ENCODE measurements around the gene DYNC2LI1. TPM values are rescaled to one million over a fixed set of nuclear protein-coding genes. Genes with fewer than 3 reads are reported as not detected.
A peak's percentile ranks its signal among the peaks of the same experiment; 100 is the strongest.

DYNC2LI1 gene
- total and polyA plus RNA-seq, 2 of the 8 experiments (the other 6 are each of a cell fraction or from before 2014, with no cell fraction given), result 3.9 to 7.6 TPM

- 93% methylated on average over 10 of the region's 10 CpGs; no CpG with 5 or more reads in 1 of the 2 experiments for WGBS, 2 experiments (ENCODE audit: extremely low coverage in 1 of 2, insufficient coverage in 1 of 2, insufficient read length in 1 of 2, insufficient replicate concordance in 2 of 2, low coverage in 1 of 2, low lambda C conversion rate in 2 of 2, missing lambda C conversion rate in 1 of 2)
- no peak overlapping the region for H3K4me3 ChIP-seq (ENCODE audit: extremely low read depth in 1 of 4, insufficient read depth in 2 of 4, low read depth in 3 of 4, low read length in 4 of 4)
These were observed 79.6 kb downstream of the DYNC2LI1 start for GRCh38 chr2:43853141-43854081.

More at GRCh38 chr2:43853141-43854081, 79.6 kb downstream of the DYNC2LI1 start:
- H3K4ac ChIP-seq (replicated peaks; ENCODE audit: insufficient read length, low read depth, low read length), result no peak overlapping the region
- no peaks in the 10 kb centered on the region for H3K27me3 ChIP-seq (replicated peaks in 1 of 4; ENCODE audit: control insufficient read depth in 3 of 4, extremely low read depth in 1 of 4, insufficient read depth in 3 of 4, low read length in 3 of 4)
- no peak overlapping the region for H2BK5ac ChIP-seq (ENCODE audit: low read depth, low read length)
- H3K23me2 ChIP-seq (ENCODE audit: low read depth, low read length), result no peaks in the 10 kb centered on the region
- H3K79me2 ChIP-seq (ENCODE audit: control insufficient read depth in 1 of 2, insufficient read depth in 2 of 2, low read length in 2 of 2), result no peaks in the 10 kb centered on the region
- DNase-seq (ENCODE audit: low read depth in 1 of 2, low spot score in 2 of 2), result peak in 1 of 2 experiments; percentile 34
- FAIRE-seq, result no peak
- H3K23ac ChIP-seq (ENCODE audit: insufficient read length), result no peak overlapping the region
- ChIA-PET CTCF (ENCODE audit: partially characterized antibody) (no interaction called here), POLR2A (ENCODE audit: partially characterized antibody) (interaction anchor here (0.6 kb wide), 1 partner anchor 135 kb away, joined by 3 read pairs; no protein-coding TSS in a partner anchor)
- H4K5ac ChIP-seq (ENCODE audit: insufficient read length, low read depth, low read length), result no peak overlapping the region
- H3K79me1 ChIP-seq (ENCODE audit: low read depth, low read length), result no peaks in the 10 kb centered on the region
- H2AK5ac ChIP-seq (ENCODE audit: low read depth, low read length), result no peak overlapping the region
- H4K91ac ChIP-seq (replicated peaks; ENCODE audit: insufficient read length, low read length), result no peak overlapping the region
- H3K4me2 ChIP-seq (ENCODE audit: insufficient read depth in 1 of 2, low read depth in 2 of 2, low read length in 2 of 2), result no peak overlapping the region
- no peak overlapping the region for H4K8ac ChIP-seq (ENCODE audit: extremely low read depth, insufficient read depth, low read length)
- H2BK20ac ChIP-seq (ENCODE audit: low read length), result no peak overlapping the region
- no peak overlapping the region for H3K9ac ChIP-seq (replicated peaks in 1 of 4; ENCODE audit: extremely low read depth in 1 of 4, low read depth in 3 of 4, low read length in 3 of 4)
- no peak overlapping the region for H2BK15ac ChIP-seq (ENCODE audit: low read length)
- no peak overlapping the region for H2AFZ ChIP-seq (ENCODE audit: low read length)
- no peak overlapping the region for H2BK120ac ChIP-seq (replicated peaks; ENCODE audit: low read depth, low read length)
- no peaks in the 10 kb centered on the region for H4K20me1 ChIP-seq (replicated peaks in 1 of 2; ENCODE audit: control insufficient read depth in 1 of 2, insufficient read depth in 2 of 2, low read length in 2 of 2)
- no peak overlapping the region for H3K14ac ChIP-seq (ENCODE audit: insufficient read length)
- H2BK12ac ChIP-seq (ENCODE audit: low read depth, low read length), result no peak overlapping the region
- no peaks in the 10 kb centered on the region; a peak in 1 of 7 replicates for H3K4me1 ChIP-seq (replicated peaks in 1 of 4; ENCODE audit: control insufficient read depth in 3 of 4, insufficient read depth in 4 of 4, low read length in 3 of 4)
- H3K9me3 ChIP-seq (ENCODE audit: insufficient read depth in 2 of 2, low read depth in 1 of 2, low read length in 1 of 2), result no peaks in the 10 kb centered on the region
- no peak for TF ChIP-seq HDAC2 (IDR thresholded peaks at IDR 0.05; ENCODE audit: borderline replicate concordance in 1 of 2, low read depth in 2 of 2, low read length in 2 of 2)
- no peak for TF ChIP-seq RBBP5 (IDR thresholded peaks at IDR 0.05; ENCODE audit: borderline replicate concordance, low read depth, low read length)
- no peak for TF ChIP-seq USF2 (IDR thresholded peaks at IDR 0.05; ENCODE audit: low read length)
- no peak for TF ChIP-seq BACH1 (IDR thresholded peaks at IDR 0.05; ENCODE audit: low read length)
- no peak overlapping the region for H3K27ac ChIP-seq (ENCODE audit: low read depth, low read length)
- H3K18ac ChIP-seq (ENCODE audit: extremely low read depth, low read length), result no peak overlapping the region
- no peaks in the 10 kb centered on the region for H3K36me3 ChIP-seq (ENCODE audit: control insufficient read depth in 2 of 4, insufficient read depth in 4 of 4, low read length in 3 of 4)
- H3K56ac ChIP-seq (replicated peaks; ENCODE audit: insufficient read length, low read depth, low read length), result no peak overlapping the region
